HEK293T (cell line): ENCODE measurements around the gene MYL12B.

Experiments used
- BHLHE40 ChIP-seq: fragments of 450-650 bp; IDR thresholded peaks from 2 replicates; pipeline ENCODE4 v1.6.1; 2016; ENCODE audit warnings: mild to moderate bottlenecking, moderate library complexity, borderline replicate concordance
- FOXA1 ChIP-seq: fragments of 450-650 bp; IDR thresholded peaks from 2 replicates; pipeline ENCODE4 v1.6.1; 2016; ENCODE audit warnings: mild to moderate bottlenecking
- FOXK2 ChIP-seq: fragments of 450-650 bp; IDR thresholded peaks from 2 replicates; pipeline ENCODE4 v1.6.1; 2016; ENCODE audit warnings: mild to moderate bottlenecking
- FOXM1 ChIP-seq: fragments of 450-650 bp; IDR thresholded peaks from 2 replicates; pipeline ENCODE4 v1.6.1; 2017; ENCODE audit warnings: mild to moderate bottlenecking, borderline replicate concordance
- HDGF ChIP-seq: fragments of 450-650 bp; IDR thresholded peaks from 2 replicates; pipeline ENCODE4 v1.6.1; 2017; ENCODE audit warnings: antibody characterized with exemption, borderline replicate concordance
- LEF1 ChIP-seq: fragments of 450-650 bp; IDR thresholded peaks from 2 replicates; pipeline ENCODE4 v1.6.1; 2017; ENCODE audit warnings: mild to moderate bottlenecking, borderline replicate concordance
- NFRKB ChIP-seq: fragments of 450-650 bp; IDR thresholded peaks from 2 replicates; pipeline ENCODE4 v1.6.1; 2016; ENCODE audit warnings: mild to moderate bottlenecking, moderate library complexity
- SP1 ChIP-seq: fragments of 450-650 bp; IDR thresholded peaks from 2 replicates; pipeline ENCODE4 v1.6.1; 2017
- SUZ12 ChIP-seq: fragments of 450-650 bp; IDR thresholded peaks from 2 replicates; pipeline ENCODE4 v1.6.1; 2016; ENCODE audit warnings: mild to moderate bottlenecking
- ZNF384 ChIP-seq: fragments of 450-650 bp; IDR thresholded peaks from 2 replicates; pipeline ENCODE4 v1.6.1; 2016

DNA sequence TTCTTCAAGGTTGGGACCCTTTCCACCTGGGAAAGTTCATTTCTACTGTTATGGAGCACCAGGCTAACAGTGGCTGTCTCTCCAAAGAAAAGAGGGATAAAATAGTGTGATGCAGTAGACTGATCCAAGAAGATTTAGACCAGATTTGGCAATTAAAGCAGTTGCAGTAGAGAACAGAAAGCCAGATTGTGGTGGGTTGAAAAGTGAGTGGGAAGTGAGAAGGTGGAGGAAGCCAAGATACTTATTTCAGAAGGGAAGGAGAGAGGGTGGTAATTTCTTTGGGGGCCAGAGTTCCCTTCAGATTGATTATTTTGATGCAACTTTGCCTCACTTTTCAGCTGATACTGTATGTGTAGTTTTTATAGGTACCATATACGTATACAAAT lies 8.0 kb downstream of the MYL12B start:
- TF ChIP-seq HDGF (no peak), FOXA1 (no peak), NFRKB (no peak), SP1 (no peak), BHLHE40 (no peak), LEF1 (no peak), FOXM1 (no peak), ZNF384 (no peak), FOXK2 (no peak), SUZ12 (no peak)
